Fibroblast of lung (primary cell): ENCODE data around the gene DNM3. TPM values are rescaled to one million over a fixed set of nuclear protein-coding genes. Genes with fewer than 3 reads are reported as not detected.

ENCODE experiments used
- DNase-seq, 2 donors: peaks; one replicate each; pipeline versions ENCODE4 v3.0.0 to v3.0.0-alpha.2; 2010; ENCODE audit warnings: low read depth in 2 of 2
- H2AFZ ChIP-seq: 2 replicates; pipeline ENCODE4 v1.5.1; 2012; ENCODE audit warnings: low read length, control low read depth, inconsistent platforms
- H3K27ac ChIP-seq: 2 replicates; pipeline ENCODE4 v1.5.1; 2011; ENCODE audit warnings: low read length, control low read depth; ENCODE audit not compliant: insufficient read depth
- H3K27me3 ChIP-seq: 2 replicates; pipeline ENCODE4 v1.5.1; 2011; ENCODE audit warnings: mild to moderate bottlenecking, low read length; ENCODE audit not compliant: control insufficient read depth, insufficient read depth
- H3K36me3 ChIP-seq: 2 replicates; pipeline ENCODE4 v1.5.1; 2011; ENCODE audit warnings: low read length; ENCODE audit not compliant: control insufficient read depth, insufficient read depth
- H3K4me1 ChIP-seq: 2 replicates; pipeline ENCODE4 v1.5.1; 2011; ENCODE audit warnings: low read length; ENCODE audit not compliant: control insufficient read depth, insufficient read depth; ENCODE audit errors: extremely low read depth
- H3K4me2 ChIP-seq: 2 replicates; pipeline ENCODE4 v1.5.1; 2011; ENCODE audit warnings: low read length, control low read depth; ENCODE audit not compliant: insufficient read depth; ENCODE audit errors: extremely low read depth
- H3K4me3 ChIP-seq, 4 experiments: fragments of 200-600 bp in 1 of 4; sonication (generic) in 1 of 4; replicated peaks in 1 of 4; 2 replicates each; pipeline ENCODE4 v1.5.1; 2011 to 2016; ENCODE audit warnings: low read length in 4 of 4, low read depth in 3 of 4, mild to moderate bottlenecking in 3 of 4, control low read depth in 2 of 4, inconsistent platforms in 1 of 4, mixed read lengths in 1 of 4; ENCODE audit not compliant: insufficient read depth in 1 of 4; ENCODE audit errors: control extremely low read depth in 1 of 4
- H3K79me2 ChIP-seq: 2 replicates; pipeline ENCODE4 v1.5.1; 2012; ENCODE audit warnings: mild to moderate bottlenecking, low read length, inconsistent platforms; ENCODE audit not compliant: control insufficient read depth, insufficient read depth
- H3K9ac ChIP-seq: 2 replicates; pipeline ENCODE4 v1.5.1; 2011; ENCODE audit warnings: mild to moderate bottlenecking, low read length, control low read depth; ENCODE audit not compliant: insufficient read depth
- H3K9me3 ChIP-seq: 2 replicates; pipeline ENCODE4 v1.5.1; 2012; ENCODE audit warnings: low read depth, low read length; ENCODE audit not compliant: control insufficient read depth, insufficient read depth
- H4K20me1 ChIP-seq: 2 replicates; pipeline ENCODE4 v1.5.1; 2011; ENCODE audit warnings: low read length; ENCODE audit not compliant: control insufficient read depth, insufficient read depth; ENCODE audit errors: extremely low read depth
- CTCF ChIP-seq, 2 donors: IDR thresholded peaks in 1 of 2; conservative IDR thresholded peaks in 1 of 2; 1 replicate in 1 of 2; 2 replicates in 1 of 2; pipeline ENCODE4 v1.5.1; 2011 to 2012; ENCODE audit warnings: low read length in 2 of 2, control low read depth in 1 of 2, inconsistent platforms in 1 of 2, low read depth in 1 of 2, mild to moderate bottlenecking in 1 of 2
- EZH2 ChIP-seq: IDR thresholded peaks from 2 replicates; pipeline ENCODE4 v1.5.1; 2012; ENCODE audit warnings: low read length, control low read depth, mild to moderate bottlenecking; ENCODE audit errors: missing control alignments
- polyA plus RNA-seq, 2 donors: library from polyadenylated mRNA; depleted of rRNA in 1 of 2; stranded (reverse) in 1 of 2; unstranded in 1 of 2; fragments of >200 nt; gene quantifications; 2 replicates each; pipeline ENCODE4 v1.2.1, GENCODE V29; 2011 to 2012; ENCODE audit warnings: missing spikeins in 1 of 2
- total RNA-seq: library from RNA; depleted of rRNA; stranded (reverse); fragments of >200 nt; gene quantifications from 2 replicates; pipeline ENCODE4 v1.2.1, GENCODE V29; 2014

The DNM3 gene
- total and polyA plus RNA-seq, 2 donors (not counting 1 experiment from before 2014, with no cell fraction given), result 1.6 to 3.6 TPM

GRCh38 chr1:172308142-172308541, 466.8 kb downstream of the DNM3 start:
- H3K79me2 ChIP-seq, result no peaks in the 10 kb centered on the region
- H3K27ac ChIP-seq, result no peak overlapping the region
- H3K9me3 ChIP-seq, result no peaks in the 10 kb centered on the region
- DNase-seq, result no peak
- H3K4me3 ChIP-seq, result no peak overlapping the region
- H3K4me2 ChIP-seq, result no peak overlapping the region
- H3K9ac ChIP-seq, result no peak overlapping the region
- no peaks in the 10 kb centered on the region for H3K4me1 ChIP-seq
- H3K27me3 ChIP-seq, result no peaks in the 10 kb centered on the region
- H4K20me1 ChIP-seq, result no peaks in the 10 kb centered on the region
- H3K36me3 ChIP-seq, result no peaks in the 10 kb centered on the region
- TF ChIP-seq CTCF (conservative IDR thresholded peaks at IDR 0.05 in 1 of 2, IDR thresholded peaks at IDR 0.05 in 1 of 2; ENCODE audit: low read depth in 1 of 2, low read length in 2 of 2) (no peak), EZH2 (no peak)
- no peak overlapping the region for H2AFZ ChIP-seq

- Histone ChIP-seq H3K27ac (no peak overlapping the region), H4K20me1 (no peaks in the 10 kb centered on the region), H3K4me1 (no peaks in the 10 kb centered on the region), H3K4me3 (no peak overlapping the region), H3K4me2 (no peak overlapping the region), H3K79me2 (no peaks in the 10 kb centered on the region), H3K27me3 (no peaks in the 10 kb centered on the region), H2AFZ (no peak overlapping the region), H3K36me3 (no peaks in the 10 kb centered on the region), H3K9ac (no peak overlapping the region), H3K9me3 (no peaks in the 10 kb centered on the region)
- no peak for TF ChIP-seq CTCF (conservative IDR thresholded peaks at IDR 0.05 in 1 of 2, IDR thresholded peaks at IDR 0.05 in 1 of 2; ENCODE audit: low read depth in 1 of 2, low read length in 2 of 2)
- no peak for TF ChIP-seq EZH2
- DNase-seq, result peak in 1 of 2 donors; percentile 46
Observed at GRCh38 chr1:172308577-172308976, 467.3 kb downstream of the DNM3 start.

- H3K9ac ChIP-seq, result no peak overlapping the region
- peaks cover 28% of the 10 kb centered on the region for H3K4me1 ChIP-seq
- DNase-seq, result peak; percentile 28 to 83
- H3K4me3 ChIP-seq, result no peak overlapping the region
- no peaks in the 10 kb centered on the region for H3K27me3 ChIP-seq
- no peaks in the 10 kb centered on the region for H3K79me2 ChIP-seq
- H3K9me3 ChIP-seq, result no peaks in the 10 kb centered on the region
- no peak overlapping the region for H2AFZ ChIP-seq
- TF ChIP-seq CTCF (conservative IDR thresholded peaks at IDR 0.05 in 1 of 2, IDR thresholded peaks at IDR 0.05 in 1 of 2; ENCODE audit: low read depth in 1 of 2, low read length in 2 of 2) (no peak), EZH2 (no peak)
- no peaks in the 10 kb centered on the region for H4K20me1 ChIP-seq
- peak overlapping the region; percentile 70 for H3K27ac ChIP-seq
- no peaks in the 10 kb centered on the region for H3K36me3 ChIP-seq
- H3K4me2 ChIP-seq, result peak overlapping the region; percentile 37
Observed at GRCh38 chr1:172320733-172321132, 479.4 kb downstream of the DNM3 start.
